Superior temporal gyrus (tissue), 1 donor: Measurements from ENCODE around the gene MALAT1.
"Not testable (repeated sequence)": the region's sequence is repeated elsewhere in the genome, so short reads cannot be mapped to it uniquely, and the experiment has no call there.

Experiments used
- DNase-seq: peaks from one replicate; pipeline ENCODE4 v3.0.0-alpha.2; 2016; ENCODE audit errors: extremely low spot score

The MALAT1 gene

DNA sequence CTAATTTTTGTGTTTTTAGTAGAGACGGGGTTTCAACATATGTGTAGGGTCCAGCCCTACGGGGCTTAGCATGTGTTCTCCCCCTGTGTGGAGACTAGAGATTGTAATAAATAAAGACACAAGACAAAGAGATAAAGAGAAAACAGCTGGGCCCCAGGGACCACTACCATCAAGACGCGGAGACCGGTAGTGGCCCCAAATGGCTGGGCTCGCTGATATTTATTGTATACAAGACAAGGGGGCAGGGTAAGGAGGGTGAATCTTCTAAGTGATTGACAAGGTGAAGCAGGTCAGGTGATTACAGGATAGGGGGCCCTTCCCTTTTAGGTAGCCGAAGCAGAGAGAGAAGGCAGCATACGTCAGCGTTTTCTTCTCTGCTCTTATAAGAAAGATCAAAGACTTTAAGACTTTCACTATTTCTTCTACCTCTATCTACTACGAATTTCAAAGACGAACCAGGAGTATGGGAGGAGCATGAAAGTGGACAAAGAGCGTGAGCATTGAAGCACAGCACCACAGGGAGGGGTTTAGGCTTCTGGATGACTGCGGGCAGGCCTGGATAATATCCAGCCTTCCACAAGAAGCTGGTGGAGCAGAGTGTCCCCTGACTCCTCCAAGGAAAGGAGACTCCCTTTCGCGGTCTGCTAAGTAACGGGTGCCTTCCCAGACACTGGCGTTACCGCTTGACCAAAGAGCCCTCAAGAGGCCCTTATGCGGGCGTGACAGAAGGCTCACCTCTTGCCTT, 23.1 kb downstream of the MALAT1 start:
- not testable (repeated sequence) for DNase-seq

DNA sequence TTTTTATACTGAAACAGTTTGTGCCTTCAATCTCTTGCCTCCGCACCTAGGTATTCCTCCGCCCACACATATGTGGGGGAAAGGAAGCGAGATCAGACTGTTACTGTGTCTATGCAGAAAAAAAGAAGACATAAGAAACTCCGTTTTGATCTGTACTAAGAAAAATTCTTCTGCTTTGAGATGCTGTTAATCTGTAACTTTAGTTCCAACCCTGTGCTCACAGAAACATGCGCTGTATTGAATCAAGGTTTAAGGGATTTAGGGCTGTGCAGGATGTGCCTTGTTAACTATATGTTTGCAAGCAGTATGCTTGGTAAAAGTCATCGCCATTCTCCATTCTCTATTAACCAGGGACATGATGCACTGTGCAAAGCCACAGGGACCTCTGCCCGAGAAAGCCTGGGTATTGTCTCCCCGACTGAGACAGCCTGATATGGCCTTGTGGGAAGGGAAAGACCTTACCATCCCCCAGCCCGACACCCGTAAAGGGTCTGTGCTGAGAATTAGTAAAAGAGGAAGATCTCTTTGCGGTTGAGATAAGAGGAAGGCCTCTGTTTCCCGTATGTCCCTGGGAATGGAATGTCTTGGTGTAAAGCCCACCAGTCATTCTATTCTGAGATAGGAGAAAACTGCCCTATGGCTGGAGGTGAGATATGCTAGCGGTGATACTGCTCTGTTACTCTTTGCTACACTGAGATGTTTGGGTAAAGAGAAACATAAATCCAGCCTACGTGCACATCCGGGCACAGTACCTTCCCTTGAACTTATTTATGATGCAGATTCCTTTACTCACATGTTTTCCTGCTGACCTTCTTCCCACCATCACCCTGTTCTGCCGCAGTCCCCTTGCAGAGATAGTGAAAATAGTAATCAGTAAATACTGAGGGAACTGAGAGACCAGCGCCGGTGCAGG, 24.1 kb downstream of the MALAT1 start:
- peak; percentile 45 for DNase-seq

DNA sequence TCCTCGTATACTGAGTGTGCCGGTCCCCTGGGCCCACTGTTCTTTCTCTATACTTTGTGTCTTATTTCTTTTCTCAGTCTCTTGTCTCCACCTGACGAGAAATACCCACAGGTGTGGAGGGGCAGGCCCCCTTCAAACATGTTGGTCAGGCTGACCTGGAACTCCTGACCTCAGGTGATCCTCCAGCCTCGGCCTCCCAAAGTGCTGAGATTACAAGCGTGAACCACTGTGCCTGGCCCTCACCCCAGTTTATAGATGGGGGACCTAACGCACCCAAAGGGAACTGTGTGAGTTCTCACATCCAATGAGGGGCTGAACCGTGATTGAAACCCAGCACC, 24.8 kb downstream of the MALAT1 start:
- not testable (repeated sequence) for DNase-seq

DNA sequence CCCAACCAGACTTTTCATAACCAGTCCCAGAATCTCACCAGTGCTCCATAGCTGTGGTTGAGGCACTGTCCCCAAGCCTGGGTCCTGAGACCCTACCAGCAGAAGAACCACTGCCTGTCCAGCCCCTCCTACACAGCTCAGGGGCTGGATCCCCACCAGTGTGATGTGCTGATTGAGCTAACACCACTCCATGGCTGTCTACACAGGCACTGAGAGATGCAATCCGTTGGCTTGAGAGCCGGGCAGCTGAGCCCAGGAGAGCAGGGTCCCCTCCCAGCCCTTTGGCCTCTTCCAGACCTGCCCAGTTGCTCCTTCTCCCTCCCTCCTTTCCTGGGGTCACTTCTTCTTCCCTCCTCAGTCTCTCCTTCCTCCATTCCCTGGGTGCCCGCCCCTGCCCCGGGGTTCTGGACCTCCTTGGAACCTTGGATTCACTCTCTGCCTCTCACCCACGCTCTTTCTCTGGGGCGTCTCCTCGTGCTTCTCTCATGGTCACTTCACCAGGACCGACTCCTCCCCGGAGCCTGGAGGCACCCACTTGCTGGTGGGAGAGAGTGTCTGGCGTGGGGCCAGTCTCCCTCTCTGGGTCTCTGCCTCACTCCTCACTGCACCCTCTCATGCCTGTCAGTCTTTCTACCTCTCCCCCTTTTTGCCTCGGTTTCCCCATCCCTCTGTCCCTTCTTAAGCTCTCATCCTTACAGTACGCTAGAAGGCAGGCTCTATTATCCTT, 25.3 kb downstream of the MALAT1 start:
- peak; percentile 36 for DNase-seq

DNA sequence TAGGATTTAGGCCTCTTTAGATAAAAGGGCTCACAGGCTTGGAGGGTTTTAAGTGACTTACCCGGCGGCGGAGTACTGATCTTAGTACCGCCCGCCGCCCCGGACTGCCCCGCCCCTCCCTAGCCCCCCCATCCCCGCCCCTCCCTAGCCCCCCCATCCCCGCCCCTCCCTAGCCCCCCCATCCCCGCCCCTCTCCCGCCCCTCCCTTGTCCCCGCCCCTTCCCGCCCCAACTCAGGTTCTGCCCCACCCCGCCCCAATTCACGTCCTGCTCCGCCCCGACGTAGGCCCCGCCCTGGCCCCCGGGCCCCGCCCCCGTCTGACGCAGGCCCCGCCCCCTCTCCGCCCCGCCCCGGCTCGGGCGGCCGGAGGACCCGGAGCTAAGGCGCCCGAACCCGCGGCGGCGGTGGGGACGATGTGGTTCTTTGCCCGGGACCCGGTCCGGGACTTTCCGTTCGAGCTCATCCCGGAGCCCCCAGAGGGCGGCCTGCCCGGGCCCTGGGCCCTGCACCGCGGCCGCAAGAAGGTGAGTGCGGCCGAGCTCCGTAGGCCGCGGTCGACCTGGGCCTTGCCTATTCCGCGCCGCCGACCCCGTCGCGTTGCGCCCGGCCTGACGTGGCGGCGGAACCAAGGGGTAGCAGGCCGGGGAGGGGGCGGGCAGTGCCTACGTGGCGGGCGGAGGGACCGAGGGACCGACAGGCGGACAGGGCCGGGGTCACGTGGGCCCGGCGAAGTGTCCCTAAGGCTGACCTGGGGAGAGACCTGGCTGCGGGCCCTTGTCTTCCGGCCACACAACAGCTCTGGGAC, 26.1 kb downstream of the MALAT1 start, which contains the start of gene SCYL1:
Gene SCYL1, plus strand, starts transcription at position 343 of the 805 bp plus-strand sequence. Its CDS starts 71 bp downstream, at position 414.
- peak; percentile 51 for DNase-seq

DNA sequence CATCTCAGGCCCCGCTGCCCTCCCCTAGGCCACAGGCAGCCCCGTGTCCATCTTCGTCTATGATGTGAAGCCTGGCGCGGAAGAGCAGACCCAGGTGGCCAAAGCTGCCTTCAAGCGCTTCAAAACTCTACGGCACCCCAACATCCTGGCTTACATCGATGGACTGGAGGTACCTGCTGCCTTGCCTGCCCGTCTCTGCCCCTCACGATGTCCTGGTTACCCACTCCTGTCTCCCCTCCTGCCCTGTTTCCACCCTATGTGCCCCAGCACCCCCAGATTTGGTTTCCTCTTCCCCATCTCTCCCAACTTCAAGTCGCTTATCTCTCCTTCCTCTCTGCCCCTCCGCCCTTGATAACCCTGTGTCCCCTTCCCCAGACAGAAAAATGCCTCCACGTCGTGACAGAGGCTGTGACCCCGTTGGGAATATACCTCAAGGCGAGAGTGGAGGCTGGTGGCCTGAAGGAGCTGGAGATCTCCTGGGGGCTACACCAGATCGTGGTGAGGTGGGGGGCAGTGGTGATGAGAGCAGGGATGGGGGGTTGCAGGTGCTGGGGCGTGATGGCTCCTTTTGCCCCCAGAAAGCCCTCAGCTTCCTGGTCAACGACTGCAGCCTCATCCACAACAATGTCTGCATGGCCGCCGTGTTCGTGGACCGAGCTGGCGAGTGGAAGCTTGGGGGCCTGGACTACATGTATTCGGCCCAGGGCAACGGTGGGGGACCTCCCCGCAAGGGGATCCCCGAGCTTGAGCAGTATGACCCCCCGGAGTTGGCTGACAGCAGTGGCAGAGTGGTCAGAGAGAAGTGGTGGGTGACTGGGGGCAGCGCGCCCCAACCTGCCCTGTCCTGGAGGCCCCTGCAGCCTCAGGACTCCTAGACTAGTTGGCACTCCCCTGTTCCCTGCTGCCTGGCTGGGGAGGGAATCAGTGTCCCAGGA, 27.0 kb downstream of the MALAT1 start:
- no peak for DNase-seq

DNA sequence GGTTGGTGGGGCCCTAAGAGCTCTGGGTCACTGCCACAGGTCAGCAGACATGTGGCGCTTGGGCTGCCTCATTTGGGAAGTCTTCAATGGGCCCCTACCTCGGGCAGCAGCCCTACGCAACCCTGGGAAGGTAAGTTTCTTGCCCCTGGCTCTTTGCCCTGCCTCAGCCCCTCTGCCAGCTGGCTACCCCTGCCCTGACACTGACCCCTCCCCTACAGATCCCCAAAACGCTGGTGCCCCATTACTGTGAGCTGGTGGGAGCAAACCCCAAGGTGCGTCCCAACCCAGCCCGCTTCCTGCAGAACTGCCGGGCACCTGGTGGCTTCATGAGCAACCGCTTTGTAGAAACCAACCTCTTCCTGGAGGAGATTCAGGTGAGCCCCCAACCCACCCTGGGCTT, 27.9 kb downstream of the MALAT1 start:
- no peak for DNase-seq

DNA sequence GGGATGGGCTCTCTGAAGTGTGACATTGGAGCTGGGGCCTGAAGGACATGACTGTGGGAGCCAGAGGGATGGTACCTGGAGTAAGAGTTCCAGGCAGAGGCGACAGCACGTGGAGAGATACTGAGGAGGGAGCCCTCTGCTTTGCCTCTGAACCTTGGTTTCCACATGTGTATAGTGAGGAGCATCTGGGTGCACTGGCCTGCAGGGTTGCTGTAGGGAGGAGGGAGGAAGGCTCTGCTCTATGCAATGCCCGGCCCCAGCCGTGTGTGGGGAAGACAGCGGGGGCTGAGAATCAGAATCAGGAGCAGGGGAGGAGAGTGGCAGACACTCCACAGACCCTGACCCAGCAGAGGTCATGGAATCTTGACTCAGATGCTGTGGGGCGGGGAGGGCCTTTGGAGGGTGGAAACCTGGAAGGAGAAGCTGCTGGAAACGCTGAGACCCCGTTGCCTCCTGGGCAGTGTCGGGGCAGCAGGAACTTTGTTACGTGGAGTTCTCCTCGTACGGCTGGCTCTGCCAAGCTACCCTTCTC, 30.0 kb downstream of the MALAT1 start:
- no peak for DNase-seq

DNA sequence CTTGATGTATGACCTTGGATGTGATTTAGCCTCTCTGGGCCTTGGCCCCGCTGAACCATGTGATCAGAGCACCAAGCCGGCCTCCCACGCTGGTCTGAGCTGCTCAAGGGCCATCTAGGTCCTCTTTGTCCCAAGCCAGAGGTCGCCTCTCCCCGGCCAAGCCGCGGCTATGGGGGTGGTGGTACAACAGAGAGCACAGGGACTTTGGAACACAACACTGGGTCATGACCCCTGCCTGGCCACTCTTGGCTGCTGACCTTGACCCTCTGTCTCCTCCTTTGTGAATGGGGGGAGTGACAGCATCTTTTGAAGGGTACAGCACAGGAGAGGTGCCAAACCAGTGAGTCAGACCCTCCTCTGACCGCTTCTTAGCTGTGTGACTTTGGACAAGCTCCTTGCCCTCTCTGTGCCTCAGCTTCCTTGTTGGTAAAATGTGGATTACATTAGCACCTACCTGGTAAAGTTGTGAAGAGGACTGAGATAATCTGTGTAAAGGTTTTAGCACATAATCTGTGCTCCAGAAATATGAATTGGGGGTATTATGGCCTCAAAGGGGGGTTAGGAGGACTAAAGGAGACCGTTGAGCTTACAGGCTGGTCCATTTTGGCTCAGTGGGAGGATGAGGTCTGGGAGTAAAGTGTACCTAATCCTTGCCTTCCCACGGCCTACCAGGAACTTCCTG, 30.8 kb downstream of the MALAT1 start:
- DNase-seq: no peak

DNA sequence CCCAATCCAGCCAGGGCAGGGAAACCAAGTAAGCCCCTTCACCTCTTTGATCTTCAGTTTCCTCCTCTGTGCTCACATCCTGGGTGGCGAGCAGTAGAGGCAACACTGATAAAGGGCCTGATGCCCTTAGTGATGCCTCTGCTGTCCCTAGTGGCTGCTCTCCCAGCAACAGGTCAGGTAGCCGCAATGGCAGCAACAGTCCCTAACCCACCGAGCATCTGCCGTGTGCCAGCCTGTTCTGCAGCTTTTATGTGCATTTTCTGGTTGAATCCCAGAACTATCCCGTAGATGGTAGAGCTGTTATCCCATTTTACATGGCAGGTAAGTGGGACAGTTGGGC, 31.3 kb downstream of the MALAT1 start:
- no peak for DNase-seq

DNA sequence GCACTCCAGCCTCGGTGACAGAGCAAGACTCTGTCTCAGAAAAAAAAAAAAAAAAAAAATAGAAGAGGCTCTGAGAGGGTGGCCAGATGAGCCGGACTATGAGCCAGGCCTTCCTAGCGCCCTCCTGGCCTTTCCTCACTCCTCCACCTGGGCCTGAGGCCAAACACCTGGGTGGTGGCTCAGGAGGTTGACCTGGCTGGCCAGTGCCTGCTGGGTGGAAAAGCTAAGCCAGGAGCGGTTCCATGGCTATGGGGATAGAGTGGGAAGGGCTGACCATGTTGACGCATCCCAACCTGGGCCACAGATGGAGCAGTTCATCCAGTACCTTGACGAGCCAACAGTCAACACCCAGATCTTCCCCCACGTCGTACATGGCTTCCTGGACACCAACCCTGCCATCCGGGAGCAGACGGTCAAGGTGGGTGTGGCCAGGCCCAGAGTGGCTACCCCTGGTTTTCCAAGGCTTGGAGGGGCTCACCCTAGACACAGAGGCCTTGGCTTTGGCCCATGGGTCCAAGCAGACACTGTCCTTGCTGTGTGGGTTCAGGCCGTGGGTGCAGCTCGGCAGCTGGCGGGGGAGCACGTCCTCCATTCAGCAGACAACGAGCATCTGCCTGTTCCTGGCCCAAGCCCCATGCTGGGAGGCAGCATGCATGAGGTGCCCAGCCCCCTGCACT, 33.7 kb downstream of the MALAT1 start:
- no peak for DNase-seq

DNA sequence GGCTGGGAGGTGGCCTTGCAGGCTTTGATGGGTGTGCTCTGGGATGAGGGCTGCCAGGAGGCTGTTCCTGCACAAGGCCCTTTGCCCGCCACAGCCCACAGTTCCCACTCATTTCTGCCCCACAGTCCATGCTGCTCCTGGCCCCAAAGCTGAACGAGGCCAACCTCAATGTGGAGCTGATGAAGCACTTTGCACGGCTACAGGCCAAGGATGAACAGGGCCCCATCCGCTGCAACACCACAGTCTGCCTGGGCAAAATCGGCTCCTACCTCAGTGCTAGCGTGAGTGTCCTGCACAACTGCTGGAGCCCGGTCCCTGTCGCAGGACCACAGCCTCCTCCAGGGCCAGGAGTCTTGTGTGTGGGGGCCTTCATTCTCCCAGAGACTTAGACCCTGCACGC, 36.3 kb downstream of the MALAT1 start:
- no peak for DNase-seq

DNA sequence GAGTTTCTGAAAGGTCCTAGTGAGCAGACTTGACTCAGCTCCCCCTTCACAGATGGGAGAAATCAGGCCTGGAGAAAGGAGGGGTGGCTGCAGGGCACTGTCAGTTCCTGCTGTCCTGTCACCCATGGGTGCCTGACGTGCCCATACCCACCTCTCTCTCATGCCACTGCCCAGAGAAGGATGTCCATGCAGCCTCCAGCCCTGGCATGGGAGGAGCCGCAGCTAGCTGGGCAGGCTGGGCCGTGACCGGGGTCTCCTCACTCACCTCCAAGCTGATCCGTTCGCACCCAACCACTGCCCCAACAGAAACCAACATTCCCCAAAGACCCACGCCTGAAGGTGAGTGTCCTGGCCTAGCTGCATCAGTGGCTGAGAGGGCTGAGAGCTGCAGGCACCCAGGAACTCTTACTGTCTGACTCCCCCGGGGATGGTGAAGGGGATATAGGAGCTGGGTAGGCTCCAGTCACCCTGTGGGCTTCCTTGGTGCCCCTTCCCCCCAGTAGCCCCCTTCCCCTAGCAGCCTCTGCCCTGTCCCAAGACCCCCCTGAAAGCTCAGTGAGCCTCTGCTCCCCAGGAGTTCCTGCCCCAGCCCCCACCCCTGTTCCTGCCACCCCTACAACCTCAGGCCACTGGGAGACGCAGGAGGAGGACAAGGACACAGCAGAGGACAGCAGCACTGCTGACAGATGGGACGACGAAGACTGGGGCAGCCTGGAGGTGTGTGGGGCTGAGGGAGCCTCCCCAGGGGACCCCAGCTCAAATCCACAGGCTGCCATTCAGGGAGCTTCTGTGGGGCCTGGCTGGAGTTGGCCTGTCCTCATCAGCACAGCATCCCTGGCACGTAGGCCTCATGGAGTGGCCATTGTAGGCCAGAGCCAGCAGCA, 37.8 kb downstream of the MALAT1 start:
- DNase-seq: no peak

DNA sequence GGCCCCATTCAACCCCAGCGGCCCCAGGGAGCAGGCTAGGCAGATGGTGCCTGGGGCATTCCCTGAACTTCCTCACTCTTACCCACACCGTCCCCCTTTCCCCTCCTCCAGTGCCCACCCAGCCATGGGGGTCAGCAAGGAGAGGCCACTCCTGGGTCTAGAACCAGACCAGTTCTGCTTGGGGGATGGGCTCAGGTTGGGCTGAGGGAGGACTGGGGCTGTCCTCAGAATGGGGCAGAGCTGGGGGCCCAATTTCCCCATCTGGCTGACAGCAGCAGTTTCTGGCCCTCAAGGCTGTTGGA, 38.4 kb downstream of the MALAT1 start:
- no peak for DNase-seq

DNA sequence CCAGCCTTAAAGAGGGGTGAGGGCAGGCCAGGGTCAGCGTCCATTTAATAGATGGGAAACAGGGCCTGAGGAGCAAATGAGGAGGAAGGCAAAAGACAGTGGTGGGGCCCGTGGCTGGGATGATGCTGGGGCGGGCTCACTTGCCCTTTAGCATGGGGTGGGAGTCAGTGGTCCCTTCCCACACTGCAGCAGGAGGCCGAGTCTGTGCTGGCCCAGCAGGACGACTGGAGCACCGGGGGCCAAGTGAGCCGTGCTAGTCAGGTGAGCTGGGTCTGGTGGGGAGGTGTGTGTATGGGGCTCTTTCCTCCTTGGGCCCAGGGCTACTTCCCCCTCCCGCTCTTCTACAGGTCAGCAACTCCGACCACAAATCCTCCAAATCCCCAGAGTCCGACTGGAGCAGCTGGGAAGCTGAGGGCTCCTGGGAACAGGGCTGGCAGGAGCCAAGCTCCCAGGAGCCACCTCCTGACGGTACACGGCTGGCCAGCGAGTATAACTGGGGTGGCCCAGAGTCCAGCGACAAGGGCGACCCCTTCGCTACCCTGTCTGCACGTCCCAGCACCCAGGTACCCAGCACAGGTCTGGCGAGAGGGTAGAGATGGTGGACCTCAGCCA, 38.9 kb downstream of the MALAT1 start:
- no peak for DNase-seq

DNA sequence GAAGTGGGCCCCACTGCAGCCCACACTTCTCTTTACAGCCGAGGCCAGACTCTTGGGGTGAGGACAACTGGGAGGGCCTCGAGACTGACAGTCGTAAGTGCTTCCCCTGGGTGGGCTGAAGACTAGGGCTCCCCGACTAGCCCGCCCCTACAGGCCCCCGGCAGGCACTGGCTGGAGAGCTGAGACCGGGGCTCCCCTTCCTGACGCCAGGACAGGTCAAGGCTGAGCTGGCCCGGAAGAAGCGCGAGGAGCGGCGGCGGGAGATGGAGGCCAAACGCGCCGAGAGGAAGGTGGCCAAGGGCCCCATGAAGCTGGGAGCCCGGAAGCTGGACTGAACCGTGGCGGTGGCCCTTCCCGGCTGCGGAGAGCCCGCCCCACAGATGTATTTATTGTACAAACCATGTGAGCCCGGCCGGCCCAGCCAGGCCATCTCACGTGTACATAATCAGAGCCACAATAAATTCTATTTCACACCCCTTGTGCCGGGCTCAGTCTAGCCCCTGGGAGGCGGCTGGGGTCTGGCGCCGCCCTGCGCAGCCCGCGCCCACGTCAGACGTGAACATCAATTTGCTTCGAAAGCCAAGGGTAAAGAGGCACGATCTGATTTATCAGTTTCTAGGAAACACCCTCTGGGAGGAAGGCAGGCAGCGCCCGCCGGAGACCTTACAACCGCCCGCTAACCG, 39.5 kb downstream of the MALAT1 start:
- DNase-seq: no peak
